ENCODE results near the gene RUNX1. TPM values are rescaled to one million over a fixed set of nuclear protein-coding genes. Genes with fewer than 3 reads are reported as not detected.

RUNX1 gene
- total RNA-seq, 3 donors from 2014 or later, result 24.8 to 165 (median 127) TPM

- intact Hi-C loops (cut with DNase I; ENCODE audit: low total_unique reads), result no loop called here
- H3K27ac ChIP-seq, result no peak overlapping the region
- TF ChIP-seq CTCF (IDR thresholded peaks at IDR 0.05), result no peak
- no peak for TF ChIP-seq POLR2AphosphoS5 (IDR thresholded peaks at IDR 0.05)
- TF ChIP-seq POLR2A (IDR thresholded peaks at IDR 0.05), result no peak
- no peak for DNase-seq (ENCODE audit: low spot score in 2 of 2)
- no peaks in the 10 kb centered on the region for H3K9me3 ChIP-seq
- H3K36me3 ChIP-seq, result no peaks in the 10 kb centered on the region
- no peak overlapping the region for H3K4me3 ChIP-seq
- H3K4me1 ChIP-seq, result no peaks in the 10 kb centered on the region
- H3K27me3 ChIP-seq, result no peaks in the 10 kb centered on the region
Observed at GRCh38 chr21:35014302-35015041, 34.6 kb downstream of the RUNX1 start.

- DNase-seq (ENCODE audit: low spot score in 2 of 2), result no peak
- no peak overlapping the region for H3K4me3 ChIP-seq
- no peaks in the 10 kb centered on the region for H3K9me3 ChIP-seq
- TF ChIP-seq POLR2AphosphoS5 (IDR thresholded peaks at IDR 0.05) (no peak), CTCF (IDR thresholded peaks at IDR 0.05) (no peak), POLR2A (IDR thresholded peaks at IDR 0.05) (no peak)
- H3K4me1 ChIP-seq, result no peaks in the 10 kb centered on the region
- H3K36me3 ChIP-seq, result no peaks in the 10 kb centered on the region
- intact Hi-C loops (cut with DNase I; ENCODE audit: low total_unique reads), result no loop called here
- no peaks in the 10 kb centered on the region for H3K27me3 ChIP-seq
- no peak overlapping the region for H3K27ac ChIP-seq
Observed at GRCh38 chr21:35011681-35012080, 37.4 kb downstream of the RUNX1 start.

GRCh38 chr21:35010447-35010846 lies 38.7 kb downstream of the RUNX1 start:
- Histone ChIP-seq H3K27ac (no peak overlapping the region), H3K27me3 (no peaks in the 10 kb centered on the region), H3K4me3 (no peak overlapping the region), H3K9me3 (no peaks in the 10 kb centered on the region), H3K4me1 (no peaks in the 10 kb centered on the region), H3K36me3 (no peaks in the 10 kb centered on the region)
- intact Hi-C loops (cut with DNase I; ENCODE audit: low total_unique reads), result no loop called here
- TF ChIP-seq POLR2AphosphoS5 (IDR thresholded peaks at IDR 0.05), result no peak
- no peak for TF ChIP-seq POLR2A (IDR thresholded peaks at IDR 0.05)
- TF ChIP-seq CTCF (IDR thresholded peaks at IDR 0.05), result no peak
- DNase-seq (ENCODE audit: low spot score in 2 of 2), result no peak

GRCh38 chr21:35007348-35007747 lies 41.8 kb downstream of the RUNX1 start:
- Histone ChIP-seq H3K4me3 (no peak overlapping the region), H3K36me3 (no peaks in the 10 kb centered on the region), H3K4me1 (no peaks in the 10 kb centered on the region), H3K9me3 (no peaks in the 10 kb centered on the region), H3K27ac (no peak overlapping the region), H3K27me3 (no peaks in the 10 kb centered on the region)
- no peak for DNase-seq (ENCODE audit: low spot score in 2 of 2)
- intact Hi-C loops (cut with DNase I; ENCODE audit: low total_unique reads), result no loop called here
- TF ChIP-seq CTCF (IDR thresholded peaks at IDR 0.05) (no peak), POLR2A (IDR thresholded peaks at IDR 0.05) (no peak), POLR2AphosphoS5 (IDR thresholded peaks at IDR 0.05) (no peak)

GRCh38 chr21:35006771-35007170 lies 42.3 kb downstream of the RUNX1 start:
- Histone ChIP-seq H3K4me1 (no peaks in the 10 kb centered on the region), H3K4me3 (no peak overlapping the region), H3K36me3 (no peaks in the 10 kb centered on the region), H3K9me3 (no peaks in the 10 kb centered on the region), H3K27ac (no peak overlapping the region), H3K27me3 (no peaks in the 10 kb centered on the region)
- TF ChIP-seq POLR2AphosphoS5 (IDR thresholded peaks at IDR 0.05), result no peak
- TF ChIP-seq POLR2A (IDR thresholded peaks at IDR 0.05), result no peak
- TF ChIP-seq CTCF (IDR thresholded peaks at IDR 0.05), result no peak
- no peak for DNase-seq (ENCODE audit: low spot score in 2 of 2)
- intact Hi-C loops (cut with DNase I; ENCODE audit: low total_unique reads), result no loop called here
